Natural killer cell treated with Interleukin-12 subunit alpha and Interleukin-12 subunit beta and Interleukin-15 and Interleukin-18, amount 100 ng/mL, for 72 hours (primary cell): ENCODE data around the gene CRNKL1. TPM values are rescaled to one million over a fixed set of nuclear protein-coding genes. Genes with fewer than 3 reads are reported as not detected.

Source experiments
- ATAC-seq, 2 donors: fragments of 150-1000 bp; cut with Tn5 transposase in 1 of 2; sonication (Bioruptor Pico), chemical (Tn5 transposase) in 1 of 2; 2 replicates each; pipeline ENCODE4 v1.10.0; 2021
- DNase-seq: peaks from one replicate; pipeline ENCODE4 v3.0.0; 2022; ENCODE audit warnings: low spot score
- H3K27ac Mint-ChIP-seq, 2 donors: 1 replicate in 1 of 2; 2 replicates in 1 of 2; pipeline ENCODE4 v1.8.0; 2022; ENCODE audit warnings: mixed read lengths in 2 of 2, mild to moderate bottlenecking in 1 of 2, moderate library complexity in 1 of 2
- H3K27me3 Mint-ChIP-seq, 2 donors: 1 replicate in 1 of 2; 2 replicates in 1 of 2; pipeline ENCODE4 v1.8.0; 2022; ENCODE audit warnings: mixed read lengths in 2 of 2
- H3K36me3 Mint-ChIP-seq: one replicate; pipeline ENCODE4 v1.8.0; 2022; ENCODE audit warnings: mixed read lengths
- H3K4me1 Mint-ChIP-seq, 2 donors: 1 replicate in 1 of 2; 2 replicates in 1 of 2; pipeline ENCODE4 v1.8.0; 2022; ENCODE audit warnings: low read depth in 2 of 2, mixed read lengths in 2 of 2, mild to moderate bottlenecking in 1 of 2
- H3K4me3 Mint-ChIP-seq: one replicate; pipeline ENCODE4 v1.8.0; 2022; ENCODE audit warnings: mixed read lengths
- H3K9me3 Mint-ChIP-seq: 2 replicates; pipeline ENCODE4 v1.8.0; 2022; ENCODE audit warnings: mixed read lengths
- total RNA-seq, 2 donors: library from RNA; stranded (reverse); gene quantifications; one replicate each; pipeline ENCODE4 v1.2.3, GENCODE V29; 2022

The CRNKL1 gene
- total RNA-seq, 2 donors from 2014 or later, result 18.7 to 24.2 TPM

GRCh38 chr20:19995220-19995863, 56.9 kb downstream of the CRNKL1 start:
- Mint-ChIP-seq H3K27ac (no peak overlapping the region), H3K4me3 (no peak overlapping the region), H3K27me3 (peaks cover 12 to 15% of the 10 kb centered on the region in 2 donors), H3K36me3 (no peaks in the 10 kb centered on the region), H3K9me3 (no peaks in the 10 kb centered on the region), H3K4me1 (peaks cover 0 to 6% of the 10 kb centered on the region in 2 donors)
- ATAC-seq, result no peak
- DNase-seq, result no peak

GRCh38 chr20:19993958-19994669, 58.2 kb downstream of the CRNKL1 start:
- Mint-ChIP-seq H3K4me3 (no peak overlapping the region), H3K27ac (no peak overlapping the region), H3K9me3 (no peaks in the 10 kb centered on the region), H3K36me3 (no peaks in the 10 kb centered on the region), H3K4me1 (no peaks in the 10 kb centered on the region), H3K27me3 (peaks cover 6 to 9% of the 10 kb centered on the region in 2 donors)
- ATAC-seq (no peak), DNase-seq (no peak)

- Mint-ChIP-seq H3K4me1 (no peaks in the 10 kb centered on the region), H3K27me3 (peaks cover 8 to 13% of the 10 kb centered on the region in 2 donors), H3K9me3 (no peaks in the 10 kb centered on the region), H3K27ac (no peak overlapping the region), H3K36me3 (no peaks in the 10 kb centered on the region), H3K4me3 (no peak overlapping the region)
- no peak for DNase-seq
- no peak for ATAC-seq
These were observed 59.0 kb downstream of the CRNKL1 start for GRCh38 chr20:19992996-19993908.

- H3K36me3 Mint-ChIP-seq, result no peaks in the 10 kb centered on the region
- peaks cover 9 to 13% of the 10 kb centered on the region in 2 donors for H3K27me3 Mint-ChIP-seq
- ATAC-seq (no peak), DNase-seq (no peak)
- no peaks in the 10 kb centered on the region for H3K4me1 Mint-ChIP-seq
- H3K4me3 Mint-ChIP-seq, result no peak overlapping the region
- no peak overlapping the region for H3K27ac Mint-ChIP-seq
- no peaks in the 10 kb centered on the region for H3K9me3 Mint-ChIP-seq
These were observed 60.4 kb downstream of the CRNKL1 start for GRCh38 chr20:19991854-19992253.

GRCh38 chr20:19991308-19991707, 61.0 kb downstream of the CRNKL1 start:
- Mint-ChIP-seq H3K27ac (no peak overlapping the region), H3K4me1 (no peaks in the 10 kb centered on the region), H3K4me3 (no peak overlapping the region), H3K9me3 (no peaks in the 10 kb centered on the region), H3K27me3 (peaks cover 12 to 13% of the 10 kb centered on the region in 2 donors), H3K36me3 (no peaks in the 10 kb centered on the region)
- DNase-seq (no peak), ATAC-seq (no peak)

- Mint-ChIP-seq H3K27me3 (peaks cover 13% of the 10 kb centered on the region in 2 donors), H3K27ac (no peak overlapping the region), H3K4me3 (no peak overlapping the region), H3K9me3 (no peaks in the 10 kb centered on the region), H3K36me3 (no peaks in the 10 kb centered on the region), H3K4me1 (no peaks in the 10 kb centered on the region)
- ATAC-seq (no peak), DNase-seq (no peak)
These were observed 61.4 kb downstream of the CRNKL1 start for GRCh38 chr20:19990850-19991249.

- no peak for ATAC-seq
- H3K9me3 Mint-ChIP-seq, result no peaks in the 10 kb centered on the region
These were observed 65.2 kb downstream of the CRNKL1 start for GRCh38 chr20:19987046-19987445.

GRCh38 chr20:19986419-19986818, 65.8 kb downstream of the CRNKL1 start:
- H3K27ac Mint-ChIP-seq, result no peak overlapping the region
- H3K36me3 Mint-ChIP-seq, result no peaks in the 10 kb centered on the region
- peaks cover 11 to 16% of the 10 kb centered on the region in 2 donors for H3K27me3 Mint-ChIP-seq
- no peaks in the 10 kb centered on the region for H3K9me3 Mint-ChIP-seq
- H3K4me3 Mint-ChIP-seq, result no peak overlapping the region
- H3K4me1 Mint-ChIP-seq, result no peaks in the 10 kb centered on the region
- ATAC-seq (no peak), DNase-seq (no peak)

More at GRCh38 chr20:19987046-19987445, 65.2 kb downstream of the CRNKL1 start:
- no peaks in the 10 kb centered on the region for H3K36me3 Mint-ChIP-seq
- H3K27ac Mint-ChIP-seq, result no peak overlapping the region
- no peak for DNase-seq
- H3K27me3 Mint-ChIP-seq, result peaks cover 12 to 13% of the 10 kb centered on the region in 2 donors
- no peaks in the 10 kb centered on the region for H3K4me1 Mint-ChIP-seq
- no peak overlapping the region for H3K4me3 Mint-ChIP-seq

Other genes with a start within 250 kb of the CRNKL1 start
- 10 to 100 TPM; 62.4 to 75.8 TPM for gene NAA20, start 35.1 kb downstream of the CRNKL1 start, total RNA-seq
- not detected for gene CFAP61, start 66 bp upstream of the CRNKL1 start, total RNA-seq